GM19397 (cell line): ENCODE results near the gene NT5C.

Experiments used
- ATAC-seq: cut with Tn5 transposase; IDR thresholded peaks from one replicate; pipeline ENCODE4 v1.9.1; 2021; ENCODE audit warnings: mild to moderate bottlenecking, moderate library complexity; ENCODE audit not compliant: unreplicated experiment

The NT5C gene

DNA sequence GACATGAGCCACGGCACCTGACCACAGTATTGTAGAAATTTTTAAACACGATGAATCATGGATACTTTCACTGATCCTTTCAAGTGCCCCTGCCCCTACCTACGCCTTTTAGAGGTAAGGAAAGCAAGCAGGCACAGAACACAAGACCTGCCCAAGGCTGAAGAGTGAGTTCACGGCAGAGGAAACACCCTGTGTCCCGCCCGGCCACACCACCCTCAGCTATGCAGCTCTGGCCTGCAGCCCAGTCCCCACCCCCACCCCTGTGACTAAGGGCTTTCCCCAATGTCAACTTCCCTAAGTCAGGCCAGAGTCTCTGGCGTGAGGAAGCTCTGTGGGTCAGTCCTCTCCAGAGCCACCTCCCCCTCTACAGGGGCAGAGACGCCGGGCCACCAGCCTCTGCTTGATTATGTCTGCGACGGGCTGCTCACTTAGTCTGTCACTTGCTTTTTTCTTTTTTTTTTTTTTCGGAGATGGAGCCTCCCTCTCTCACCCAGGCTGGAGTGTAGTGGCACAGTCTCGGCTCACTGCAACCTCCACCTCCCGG is 35.4 kb downstream of the NT5C start:
- ATAC-seq = no peak

GRCh38 chr17:75094871-75095399 is 36.6 kb downstream of the NT5C start:
- ATAC-seq = no peak

- no peak for ATAC-seq
These were observed 37.9 kb downstream of the NT5C start for GRCh38 chr17:75093548-75094158.

GRCh38 chr17:75091855-75092327 is 39.7 kb downstream of the NT5C start:
- ATAC-seq = no peak

GRCh38 chr17:75090871-75091854 is 40.4 kb downstream of the NT5C start:
- no peak for ATAC-seq

DNA sequence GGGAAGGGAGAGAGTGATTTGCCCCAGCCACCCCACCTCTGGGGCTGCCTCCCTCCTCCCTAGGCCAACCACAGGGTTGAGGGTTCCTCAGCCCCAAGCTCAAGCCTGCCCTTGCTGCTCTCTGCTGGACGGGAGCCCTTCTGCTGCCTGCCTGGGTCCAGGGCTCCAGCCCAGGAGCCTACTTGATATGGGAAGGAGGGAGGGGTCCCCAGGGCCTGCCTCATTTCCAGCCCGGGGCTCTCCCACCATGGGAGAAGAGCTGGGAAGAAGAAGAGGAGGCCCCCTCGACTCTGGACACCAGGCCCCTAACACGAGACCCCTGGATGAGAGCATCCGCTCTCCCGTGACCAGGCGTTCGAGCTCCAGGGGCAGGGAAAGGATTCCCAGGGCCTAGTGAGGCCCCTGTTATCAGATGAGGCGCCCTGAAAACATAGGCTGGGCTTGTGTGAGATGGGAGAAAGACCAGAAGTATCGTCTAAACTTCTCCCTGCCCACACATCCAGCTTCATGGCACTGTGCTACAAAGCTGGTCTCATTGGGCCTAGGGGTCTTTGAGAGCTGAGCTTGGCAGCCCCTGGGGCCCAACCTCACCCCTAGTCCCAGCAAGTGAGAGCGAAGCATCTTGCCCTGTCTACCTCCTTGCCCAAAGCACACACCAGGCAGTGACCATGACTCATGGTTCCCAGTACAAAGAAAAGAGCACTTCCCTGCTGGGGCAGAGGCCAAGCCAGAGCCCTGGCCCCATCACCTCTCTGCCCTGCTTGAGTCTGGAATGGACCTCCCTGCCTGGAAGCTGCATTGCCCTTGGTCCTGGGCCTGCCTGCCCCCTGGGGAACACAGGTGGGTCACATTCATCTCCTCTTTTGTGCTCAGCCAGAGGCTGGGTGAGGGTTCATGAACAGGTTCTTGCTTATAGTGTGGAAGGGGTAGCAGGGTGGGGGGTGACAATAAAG is 42.8 kb downstream of the NT5C start:
- ATAC-seq = no peak

DNA sequence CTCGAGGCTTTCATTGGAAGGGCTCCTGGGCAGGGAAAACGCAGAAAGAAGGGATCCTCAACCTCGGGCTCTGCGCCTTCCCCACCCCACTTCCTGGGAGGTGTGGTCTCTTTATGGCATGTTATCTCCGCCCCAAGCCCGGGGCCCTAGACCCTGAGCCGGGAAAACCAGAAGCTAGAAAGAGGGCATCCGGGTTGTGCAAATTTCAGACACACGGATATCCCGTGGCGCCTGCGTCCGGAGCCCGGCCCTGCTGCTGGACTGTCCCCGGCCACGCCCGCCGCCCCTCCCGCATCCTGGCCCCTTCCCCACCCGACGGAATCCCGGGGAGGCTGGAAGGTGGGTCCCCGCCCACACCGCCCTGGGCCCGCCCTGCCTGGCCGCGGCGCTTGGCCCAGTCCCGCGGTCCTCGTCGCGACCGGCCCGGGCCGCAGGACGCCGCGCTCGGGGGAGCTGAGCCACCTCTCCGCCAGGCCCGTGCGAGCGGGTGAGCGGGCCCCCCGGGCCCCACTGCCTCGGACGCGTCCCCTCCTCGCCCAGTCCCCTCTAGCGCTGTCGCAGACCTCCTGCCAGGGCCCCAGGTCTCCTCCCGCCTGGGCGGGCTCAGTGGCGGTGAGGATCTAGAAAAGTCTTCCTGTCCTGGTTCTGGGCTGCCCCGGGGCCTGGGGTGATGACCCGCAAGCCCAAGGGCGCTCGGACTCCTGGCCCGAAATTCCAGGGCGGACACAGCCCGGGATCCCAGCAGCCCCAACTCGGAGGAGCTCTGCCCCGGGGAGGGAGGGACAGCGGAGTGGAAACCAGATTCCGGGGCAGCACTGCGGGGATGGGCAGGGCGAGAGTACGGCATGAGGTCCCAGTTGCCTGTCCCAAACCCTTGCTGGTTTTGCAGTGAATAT is 43.7 kb downstream of the NT5C start, which contains the start of gene SLC16A5:
SLC16A5 (plus strand) TSS at position 397 of the 896 bp plus-strand sequence. CDS start 5,683 bp downstream, outside the sequence.
- no peak for ATAC-seq

- no peak for ATAC-seq
These were observed 44.4 kb downstream of the NT5C start for GRCh38 chr17:75087182-75087557.

GRCh38 chr17:75086496-75087181 is 44.9 kb downstream of the NT5C start:
- ATAC-seq = no peak

- ATAC-seq = no peak
These were observed 47.4 kb downstream of the NT5C start for GRCh38 chr17:75084039-75084660.

DNA sequence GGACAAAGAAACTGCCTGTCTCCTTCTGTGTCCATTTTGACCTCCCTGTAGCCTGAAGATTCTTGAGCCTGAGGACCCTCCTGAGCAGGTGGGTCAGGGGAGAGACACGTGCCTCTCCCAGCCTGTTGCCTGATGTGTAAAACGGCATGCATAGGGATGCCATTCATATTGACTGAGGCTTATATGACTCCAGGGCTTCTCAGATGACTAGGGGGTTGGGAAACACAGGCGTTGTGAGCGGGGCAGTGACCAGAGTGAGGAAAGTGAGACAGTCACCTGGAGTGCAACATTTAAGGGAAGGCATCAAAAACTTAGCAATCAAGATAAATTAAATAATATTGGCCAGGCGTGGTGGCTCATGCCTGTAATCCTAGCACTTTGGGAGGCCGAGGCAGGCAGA is 48.9 kb downstream of the NT5C start:
- no peak for ATAC-seq

DNA sequence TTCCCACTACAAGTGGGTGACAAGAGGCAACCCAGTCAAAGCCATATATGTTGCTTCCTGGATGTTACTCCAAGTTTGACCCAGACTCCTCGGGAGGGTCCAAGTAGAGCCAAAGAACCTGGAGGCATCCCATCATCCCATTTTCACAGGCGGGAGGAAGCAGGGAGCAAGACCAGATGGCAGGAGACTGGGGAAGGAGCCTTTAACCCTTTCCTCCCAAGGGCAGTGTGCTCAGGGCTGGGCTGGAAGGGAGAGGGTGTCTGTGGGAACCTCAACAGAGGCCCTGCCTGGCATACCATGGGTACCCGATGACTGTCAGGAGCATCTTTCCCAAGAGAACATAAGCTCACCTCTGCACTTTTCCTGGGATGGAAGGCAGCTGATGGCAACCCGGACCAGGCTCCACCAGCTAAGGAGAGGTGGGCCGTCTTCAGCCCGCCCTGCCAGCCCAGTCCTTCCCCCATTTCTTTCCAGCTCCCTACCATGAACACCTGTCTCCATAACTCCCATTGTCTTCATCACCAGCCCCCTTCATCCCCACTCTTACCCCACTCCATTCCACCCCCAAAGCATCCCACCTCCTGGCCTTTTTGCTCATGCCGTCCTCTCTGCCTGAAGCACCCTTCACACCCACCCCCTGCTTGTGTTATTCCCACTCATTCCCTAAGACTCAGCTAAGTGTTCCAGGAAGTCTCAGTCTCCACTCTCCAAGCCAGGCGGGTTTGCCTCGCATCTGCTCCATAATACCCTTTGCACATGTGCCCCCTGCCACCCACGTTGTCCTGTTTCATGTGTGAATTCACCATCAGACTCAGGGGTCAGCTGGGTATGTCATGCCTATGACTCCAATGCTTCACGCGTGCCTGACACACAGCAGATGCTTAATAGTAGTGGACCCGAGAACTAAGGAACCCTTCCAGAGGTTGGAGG is 49.7 kb downstream of the NT5C start:
- no peak for ATAC-seq
